NB4 (cell line): Measurements from ENCODE around the gene NGEF.

Experiments used
- DNase-seq: peaks from one replicate; pipeline ENCODE4 v3.0.0; 2010; ENCODE audit warnings: low read depth
- H3K4me3 ChIP-seq: one replicate; pipeline ENCODE4 v1.5.1; 2011; ENCODE audit warnings: mild to moderate bottlenecking, low read depth, low read length, moderate library complexity
- MYC ChIP-seq: IDR thresholded peaks from 2 replicates; pipeline ENCODE4 v1.6.1; 2011; ENCODE audit warnings: low read depth, low read length
- POLR2A ChIP-seq: IDR thresholded peaks from 2 replicates; pipeline ENCODE4 v1.6.1; 2011; ENCODE audit warnings: mild to moderate bottlenecking; ENCODE audit not compliant: insufficient read length; ENCODE audit errors: extremely low read depth
- TF ChIP-seq, protein P1 (sequence below): IDR thresholded peaks from 2 replicates; pipeline ENCODE4 v1.6.1; 2011; ENCODE audit warnings: low read depth, low read length
- TF ChIP-seq, protein P2 (sequence below): IDR thresholded peaks from one replicate; pipeline ENCODE4 v1.5.1; 2012; ENCODE audit warnings: low read depth, low read length

NGEF gene

GRCh38 chr2:232930059-232930400, 83.0 kb downstream of the NGEF start:
- TF ChIP-seq, protein P1, sequence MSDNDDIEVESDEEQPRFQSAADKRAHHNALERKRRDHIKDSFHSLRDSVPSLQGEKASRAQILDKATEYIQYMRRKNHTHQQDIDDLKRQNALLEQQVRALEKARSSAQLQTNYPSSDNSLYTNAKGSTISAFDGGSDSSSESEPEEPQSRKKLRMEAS = no peak
- TF ChIP-seq POLR2A (no peak), MYC (no peak)
- TF ChIP-seq, protein P2, sequence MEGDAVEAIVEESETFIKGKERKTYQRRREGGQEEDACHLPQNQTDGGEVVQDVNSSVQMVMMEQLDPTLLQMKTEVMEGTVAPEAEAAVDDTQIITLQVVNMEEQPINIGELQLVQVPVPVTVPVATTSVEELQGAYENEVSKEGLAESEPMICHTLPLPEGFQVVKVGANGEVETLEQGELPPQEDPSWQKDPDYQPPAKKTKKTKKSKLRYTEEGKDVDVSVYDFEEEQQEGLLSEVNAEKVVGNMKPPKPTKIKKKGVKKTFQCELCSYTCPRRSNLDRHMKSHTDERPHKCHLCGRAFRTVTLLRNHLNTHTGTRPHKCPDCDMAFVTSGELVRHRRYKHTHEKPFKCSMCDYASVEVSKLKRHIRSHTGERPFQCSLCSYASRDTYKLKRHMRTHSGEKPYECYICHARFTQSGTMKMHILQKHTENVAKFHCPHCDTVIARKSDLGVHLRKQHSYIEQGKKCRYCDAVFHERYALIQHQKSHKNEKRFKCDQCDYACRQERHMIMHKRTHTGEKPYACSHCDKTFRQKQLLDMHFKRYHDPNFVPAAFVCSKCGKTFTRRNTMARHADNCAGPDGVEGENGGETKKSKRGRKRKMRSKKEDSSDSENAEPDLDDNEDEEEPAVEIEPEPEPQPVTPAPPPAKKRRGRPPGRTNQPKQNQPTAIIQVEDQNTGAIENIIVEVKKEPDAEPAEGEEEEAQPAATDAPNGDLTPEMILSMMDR = no peak
- no peak for DNase-seq
- H3K4me3 ChIP-seq = no peak overlapping the region

- DNase-seq = no peak
- TF ChIP-seq POLR2A = no peak
- TF ChIP-seq MYC = no peak
- TF ChIP-seq, protein P2 = no peak
- TF ChIP-seq, protein P1 = no peak
- H3K4me3 ChIP-seq = no peak overlapping the region
These were observed 83.6 kb downstream of the NGEF start for GRCh38 chr2:232929303-232930058.

DNA sequence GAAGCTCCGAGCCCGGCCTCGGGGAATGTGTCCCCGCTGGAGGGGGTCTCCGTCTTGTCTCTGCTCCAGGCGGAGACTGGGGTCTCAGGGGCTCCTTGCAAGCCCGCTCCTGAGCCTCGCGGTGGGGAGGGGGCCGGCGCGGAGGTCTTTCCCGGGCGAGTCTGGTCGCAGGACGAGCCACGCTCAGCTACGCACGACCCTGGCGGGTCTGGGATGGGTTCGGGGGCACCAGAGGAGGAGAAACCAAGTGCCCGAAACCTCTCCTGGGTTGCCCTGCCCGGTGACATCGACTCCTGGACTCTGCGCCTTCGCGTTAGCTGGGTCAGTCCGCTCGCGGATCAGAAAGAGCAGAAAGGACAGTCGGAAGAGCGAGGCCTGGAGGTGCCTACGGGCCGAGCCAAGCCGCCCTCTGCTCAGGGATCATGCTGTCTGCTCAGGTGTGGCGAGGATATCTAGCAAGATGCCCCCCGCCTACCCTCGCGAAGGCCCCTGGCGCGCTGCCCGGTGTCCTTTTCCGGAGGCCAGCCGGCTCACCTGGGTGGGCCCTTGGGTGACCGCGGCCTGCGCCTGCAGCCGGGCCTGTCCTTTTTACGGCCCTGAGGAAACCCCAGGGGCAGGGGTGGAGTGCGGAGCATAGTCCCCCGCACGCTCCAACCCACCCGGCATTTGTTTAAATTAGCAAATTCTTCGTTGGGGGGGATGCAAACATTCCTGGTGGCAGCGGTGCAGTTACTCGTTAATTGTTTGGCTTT, 84.3 kb downstream of the NGEF start:
- DNase-seq = no peak
- H3K4me3 ChIP-seq = no peak overlapping the region

GRCh38 chr2:232927793-232928550, 85.1 kb downstream of the NGEF start:
- DNase-seq = no peak
- TF ChIP-seq POLR2A (no peak), MYC (no peak)
- TF ChIP-seq, protein P2 = no peak
- TF ChIP-seq, protein P1 = no peak
- H3K4me3 ChIP-seq = no peak overlapping the region

More for the DNA sequence above, 84.3 kb downstream of the NGEF start:
- TF ChIP-seq MYC = no peak
- TF ChIP-seq, protein P1 = no peak
- no peak for TF ChIP-seq POLR2A
- TF ChIP-seq, protein P2 = no peak

- TF ChIP-seq MYC = no peak
- TF ChIP-seq, protein P1 = no peak
- TF ChIP-seq POLR2A = no peak
- TF ChIP-seq, protein P2 = no peak
- DNase-seq = no peak
- no peak overlapping the region for H3K4me3 ChIP-seq
These were observed 85.8 kb downstream of the NGEF start for GRCh38 chr2:232927032-232927792.
